ENCODE measurements around the gene DOP1B.
"Not testable (repeated sequence)": the region's sequence is repeated elsewhere in the genome, so short reads cannot be mapped to it uniquely, and the experiment has no call there.

DOP1B gene

GRCh38 chr21:36126621-36127110 is 30.0 kb upstream of the DOP1B start:
- TF ChIP-seq, protein P1, sequence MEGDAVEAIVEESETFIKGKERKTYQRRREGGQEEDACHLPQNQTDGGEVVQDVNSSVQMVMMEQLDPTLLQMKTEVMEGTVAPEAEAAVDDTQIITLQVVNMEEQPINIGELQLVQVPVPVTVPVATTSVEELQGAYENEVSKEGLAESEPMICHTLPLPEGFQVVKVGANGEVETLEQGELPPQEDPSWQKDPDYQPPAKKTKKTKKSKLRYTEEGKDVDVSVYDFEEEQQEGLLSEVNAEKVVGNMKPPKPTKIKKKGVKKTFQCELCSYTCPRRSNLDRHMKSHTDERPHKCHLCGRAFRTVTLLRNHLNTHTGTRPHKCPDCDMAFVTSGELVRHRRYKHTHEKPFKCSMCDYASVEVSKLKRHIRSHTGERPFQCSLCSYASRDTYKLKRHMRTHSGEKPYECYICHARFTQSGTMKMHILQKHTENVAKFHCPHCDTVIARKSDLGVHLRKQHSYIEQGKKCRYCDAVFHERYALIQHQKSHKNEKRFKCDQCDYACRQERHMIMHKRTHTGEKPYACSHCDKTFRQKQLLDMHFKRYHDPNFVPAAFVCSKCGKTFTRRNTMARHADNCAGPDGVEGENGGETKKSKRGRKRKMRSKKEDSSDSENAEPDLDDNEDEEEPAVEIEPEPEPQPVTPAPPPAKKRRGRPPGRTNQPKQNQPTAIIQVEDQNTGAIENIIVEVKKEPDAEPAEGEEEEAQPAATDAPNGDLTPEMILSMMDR (IDR thresholded peaks at IDR 0.05; ENCODE audit: extremely low read depth, insufficient read depth, missing control alignments): no peak
- no peak for DNase-seq (ENCODE audit: low spot score)
- in situ Hi-C loops (cut with MboI; ENCODE audit: low pct_unique_long_range_greater_than_20kb, low sequenced_read_pairs, unreplicated experiment): loop anchor here (25.0 kb wide), 1 partner anchor 561 kb away; the partner anchor contains the start of gene SIM2

GRCh38 chr21:36127250-36127904 is 29.2 kb upstream of the DOP1B start:
- DNase-seq (ENCODE audit: low spot score): no peak

DNA sequence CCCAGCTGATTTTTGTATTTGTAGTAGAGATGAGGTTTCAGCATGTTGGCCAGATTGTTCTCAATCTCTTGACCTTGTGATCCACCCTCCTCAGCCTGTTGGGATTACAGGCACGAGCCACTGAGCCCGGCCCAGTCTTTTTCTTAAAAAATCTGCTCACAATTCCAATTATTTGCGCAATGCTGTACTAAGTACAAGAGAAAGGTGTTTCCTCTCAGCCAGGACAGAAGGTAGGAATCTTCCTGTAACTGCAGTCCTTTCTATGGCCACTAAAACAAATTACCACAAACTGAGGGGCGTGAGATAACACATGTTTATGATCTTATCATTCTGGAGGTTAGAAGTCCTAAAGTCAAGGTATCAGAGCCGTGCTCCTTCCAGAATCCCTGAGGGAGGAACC is 28.6 kb upstream of the DOP1B start:
- DNase-seq (ENCODE audit: low spot score): no peak
- TF ChIP-seq, protein P1 (IDR thresholded peaks at IDR 0.05; ENCODE audit: extremely low read depth, insufficient read depth, missing control alignments): no peak
- in situ Hi-C loops (cut with MboI; ENCODE audit: low pct_unique_long_range_greater_than_20kb, low sequenced_read_pairs, unreplicated experiment): loop anchor here (25.0 kb wide), 1 partner anchor 559 kb away; the partner anchor contains the start of gene SIM2

More at GRCh38 chr21:36127250-36127904, 29.2 kb upstream of the DOP1B start:
- TF ChIP-seq, protein P1 (IDR thresholded peaks at IDR 0.05; ENCODE audit: extremely low read depth, insufficient read depth, missing control alignments): no peak
- in situ Hi-C loops (cut with MboI; ENCODE audit: low pct_unique_long_range_greater_than_20kb, low sequenced_read_pairs, unreplicated experiment): loop anchor here (25.0 kb wide), 1 partner anchor 560 kb away; the partner anchor contains the start of gene SIM2

DNA sequence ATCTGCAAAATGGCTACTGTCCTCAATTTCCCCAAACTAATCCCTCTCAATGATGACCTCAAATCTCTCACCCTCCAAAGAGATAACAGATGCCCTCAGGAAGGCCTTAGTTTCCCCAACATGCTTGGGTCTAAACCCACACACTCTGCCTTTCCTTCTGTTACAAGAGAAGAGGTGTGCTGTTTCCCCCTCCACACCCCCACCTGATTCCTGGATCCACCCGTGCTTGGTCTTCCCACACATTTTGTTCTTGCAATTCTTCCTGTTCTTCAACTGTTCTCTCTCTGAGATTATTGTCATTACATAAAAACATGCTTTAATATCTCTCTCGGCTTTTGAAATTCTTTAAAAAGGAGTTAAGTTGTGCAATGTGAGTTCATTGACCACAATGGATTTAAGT is 27.4 kb upstream of the DOP1B start:
- in situ Hi-C loops (cut with MboI; ENCODE audit: low pct_unique_long_range_greater_than_20kb, low sequenced_read_pairs, unreplicated experiment): loop anchor here (25.0 kb wide), 1 partner anchor 558 kb away; the partner anchor contains the start of gene SIM2
- TF ChIP-seq, protein P1 (IDR thresholded peaks at IDR 0.05; ENCODE audit: extremely low read depth, insufficient read depth, missing control alignments): no peak
- no peak for DNase-seq (ENCODE audit: low spot score)

DNA sequence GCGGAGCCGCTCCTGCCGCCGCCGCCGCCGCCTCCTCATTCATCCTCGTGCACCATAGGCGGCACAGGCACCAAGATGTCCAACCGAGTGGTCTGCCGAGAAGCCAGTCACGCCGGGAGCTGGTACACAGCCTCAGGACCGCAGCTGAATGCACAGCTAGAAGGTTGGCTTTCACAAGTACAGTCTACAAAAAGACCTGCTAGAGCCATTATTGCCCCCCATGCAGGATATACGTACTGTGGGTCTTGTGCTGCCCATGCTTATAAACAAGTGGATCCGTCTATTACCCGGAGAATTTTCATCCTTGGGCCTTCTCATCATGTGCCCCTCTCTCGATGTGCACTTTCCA is 26.2 kb upstream of the DOP1B start:
- not testable (repeated sequence) for DNase-seq (ENCODE audit: low spot score)
- in situ Hi-C loops (cut with MboI; ENCODE audit: low pct_unique_long_range_greater_than_20kb, low sequenced_read_pairs, unreplicated experiment): loop anchor here (25.0 kb wide), 1 partner anchor 557 kb away; the partner anchor contains the start of gene SIM2

DNA sequence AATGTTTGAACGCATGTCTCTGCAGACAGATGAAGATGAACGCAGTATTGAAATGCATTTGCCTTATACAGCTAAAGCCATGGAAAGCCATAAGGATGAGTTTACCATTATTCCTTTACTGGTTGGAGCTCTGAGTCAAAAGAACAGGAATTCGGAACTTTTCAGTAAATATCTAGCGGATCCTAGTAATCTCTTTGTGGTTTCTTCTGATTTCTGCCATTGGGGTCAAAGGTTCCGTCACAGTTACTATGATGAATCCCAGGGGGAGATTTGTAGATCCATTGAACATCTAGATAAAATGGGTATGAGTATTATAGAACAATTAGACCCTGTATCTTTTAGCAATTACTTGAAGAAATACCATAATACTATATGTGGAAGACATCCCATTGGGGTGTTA is 25.8 kb upstream of the DOP1B start:
- in situ Hi-C loops (cut with MboI; ENCODE audit: low pct_unique_long_range_greater_than_20kb, low sequenced_read_pairs, unreplicated experiment): loop anchor here (25.0 kb wide), 1 partner anchor 556 kb away; the partner anchor contains the start of gene SIM2
- DNase-seq (ENCODE audit: low spot score): not testable (repeated sequence)

GRCh38 chr21:36132696-36133095 is 23.9 kb upstream of the DOP1B start:
- TF ChIP-seq, protein P1 (IDR thresholded peaks at IDR 0.05; ENCODE audit: extremely low read depth, insufficient read depth, missing control alignments): no peak
- DNase-seq (ENCODE audit: low spot score): no peak
- in situ Hi-C loops (cut with MboI; ENCODE audit: low pct_unique_long_range_greater_than_20kb, low sequenced_read_pairs, unreplicated experiment): loop anchor here (25.0 kb wide), 1 partner anchor 555 kb away; the partner anchor contains the start of gene SIM2
